Activated CD4-positive, CD25-positive, alpha-beta regulatory T cell treated with anti-CD3 and anti-CD28 coated beads, Interleukin-2, amount 50 U/mL, for 16 hours (primary cell): ENCODE results near the gene GRK4.
"Not testable (repeated sequence)": the region's sequence is repeated elsewhere in the genome, so short reads cannot be mapped to it uniquely, and the experiment has no call there.

Source experiments
- DNase-seq: peaks from one replicate; pipeline ENCODE4 v3.0.0-alpha.2; 2020; ENCODE audit warnings: low read depth, low spot score

The GRK4 gene

GRCh38 chr4:3039706-3040366 lies 76.5 kb downstream of the GRK4 start:
- DNase-seq, result no peak

- no peak for DNase-seq
Measured at GRCh38 chr4:3040452-3041191, 77.3 kb downstream of the GRK4 start.

GRCh38 chr4:3041192-3042142 lies 78.1 kb downstream of the GRK4 start:
- no peak for DNase-seq

- no peak for DNase-seq
Measured at GRCh38 chr4:3042226-3042625, 78.9 kb downstream of the GRK4 start.

- no peak for DNase-seq
Measured at GRCh38 chr4:3043282-3044020, 80.1 kb downstream of the GRK4 start.

- peak; percentile 64 for DNase-seq
Measured at GRCh38 chr4:3044870-3045819, 81.8 kb downstream of the GRK4 start.

- DNase-seq, result no peak
Measured at GRCh38 chr4:3046162-3046561, 82.8 kb downstream of the GRK4 start.

- no peak for DNase-seq
Measured at GRCh38 chr4:3046623-3047022, 83.3 kb downstream of the GRK4 start.

- DNase-seq, result peak; percentile 45
Measured at GRCh38 chr4:3047464-3048286, 84.3 kb downstream of the GRK4 start.

- DNase-seq, result not testable (repeated sequence)
Measured at GRCh38 chr4:3051141-3051897, 87.9 kb downstream of the GRK4 start.

- DNase-seq, result no peak
Measured at GRCh38 chr4:3054169-3054759, 90.9 kb downstream of the GRK4 start.

GRCh38 chr4:3059943-3060342 lies 96.6 kb downstream of the GRK4 start:
- no peak for DNase-seq

- no peak for DNase-seq
Measured at GRCh38 chr4:3060946-3061345, 97.6 kb downstream of the GRK4 start.

GRCh38 chr4:3062471-3062870 lies 99.1 kb downstream of the GRK4 start:
- no peak for DNase-seq

GRCh38 chr4:3065551-3065950 lies 102.2 kb downstream of the GRK4 start:
- DNase-seq, result no peak

GRCh38 chr4:3066836-3067400 lies 103.5 kb downstream of the GRK4 start:
- no peak for DNase-seq

GRCh38 chr4:3067473-3068001 lies 104.2 kb downstream of the GRK4 start:
- DNase-seq, result no peak
